IPS DF 6.9 (cell line): ENCODE data around the gene ANTXR1.
"Not testable (repeated sequence)": the region's sequence is repeated elsewhere in the genome, so short reads cannot be mapped to it uniquely, and the experiment has no call there.

Source experiments
- DNase-seq: peaks from one replicate; pipeline ENCODE4 v3.0.0-alpha.2; 2013; ENCODE audit warnings: low read depth, low spot score
- H3K27ac ChIP-seq: one replicate; pipeline ENCODE4 v1.5.1; 2013; ENCODE audit warnings: low read length, control low read depth
- H3K27me3 ChIP-seq: 2 replicates; pipeline ENCODE4 v1.6.1; 2013; ENCODE audit warnings: mild to moderate bottlenecking, low read length; ENCODE audit not compliant: control insufficient read depth, insufficient read depth
- H3K36me3 ChIP-seq: 2 replicates; pipeline ENCODE4 v1.6.1; 2013; ENCODE audit warnings: low read length; ENCODE audit not compliant: control insufficient read depth, insufficient read depth
- H3K4me1 ChIP-seq: 2 replicates; pipeline ENCODE4 v1.6.1; 2013; ENCODE audit warnings: low read length; ENCODE audit not compliant: control insufficient read depth, insufficient read depth
- H3K4me3 ChIP-seq: 2 replicates; pipeline ENCODE4 v1.5.1; 2013; ENCODE audit warnings: mild to moderate bottlenecking, low read length
- H3K9me3 ChIP-seq: 2 replicates; pipeline ENCODE4 v1.6.1; 2013; ENCODE audit warnings: low read length, inconsistent platforms; ENCODE audit not compliant: control insufficient read depth, insufficient read depth
- WGBS: extraction: QIAGEN DNeasy Blood & Tissue Kit; methylation state at CpG from one replicate; pipeline ENCODE4 v1.1.7; 2013; ENCODE audit warnings: mixed read lengths, missing lambda C conversion rate; ENCODE audit not compliant: insufficient read length, insufficient coverage; 5-methylcytosine and 5-hydroxymethylcytosine counted together

The ANTXR1 gene

GRCh38 chr2:69169655-69170389 is 156.8 kb downstream of the ANTXR1 start:
- H3K4me1 ChIP-seq = no peaks in the 10 kb centered on the region

GRCh38 chr2:69170661-69171060 is 157.7 kb downstream of the ANTXR1 start:
- H3K27ac ChIP-seq = no peak overlapping the region
- no peaks in the 10 kb centered on the region for H3K9me3 ChIP-seq
- no peaks in the 10 kb centered on the region for H3K4me1 ChIP-seq
- no CpG with 5 or more reads among the region's 3 CpGs for WGBS
- DNase-seq = no peak
- no peaks in the 10 kb centered on the region for H3K27me3 ChIP-seq
- no peak overlapping the region for H3K4me3 ChIP-seq
- H3K36me3 ChIP-seq = no peaks in the 10 kb centered on the region

More at GRCh38 chr2:69169655-69170389, 156.8 kb downstream of the ANTXR1 start:
- Histone ChIP-seq H3K27ac (no peak overlapping the region), H3K27me3 (no peaks in the 10 kb centered on the region), H3K9me3 (no peaks in the 10 kb centered on the region), H3K36me3 (no peaks in the 10 kb centered on the region), H3K4me3 (no peak overlapping the region)
- 100% methylated on average over 2 of the region's 11 CpGs for WGBS
- DNase-seq = no peak

GRCh38 chr2:69171116-69171896 is 158.3 kb downstream of the ANTXR1 start:
- Histone ChIP-seq H3K27ac (no peak overlapping the region), H3K4me1 (no peaks in the 10 kb centered on the region), H3K27me3 (no peaks in the 10 kb centered on the region), H3K4me3 (no peak overlapping the region), H3K36me3 (no peaks in the 10 kb centered on the region), H3K9me3 (no peaks in the 10 kb centered on the region)
- no peak for DNase-seq
- WGBS = no CpG with 5 or more reads among the region's 5 CpGs

- no peaks in the 10 kb centered on the region for H3K9me3 ChIP-seq
- no peaks in the 10 kb centered on the region for H3K36me3 ChIP-seq
- no peak for DNase-seq
- no CpG with 5 or more reads among the region's 7 CpGs for WGBS
- no peaks in the 10 kb centered on the region for H3K27me3 ChIP-seq
- H3K4me1 ChIP-seq = peaks cover 2% of the 10 kb centered on the region; the same call in 1 of the 2 replicates
- H3K4me3 ChIP-seq = no peak overlapping the region
- no peak overlapping the region for H3K27ac ChIP-seq
Measured at GRCh38 chr2:69171897-69172525, 159.0 kb downstream of the ANTXR1 start.

GRCh38 chr2:69173706-69174105 is 160.7 kb downstream of the ANTXR1 start:
- no peak for DNase-seq
- Histone ChIP-seq H3K4me3 (no peak overlapping the region), H3K9me3 (no peaks in the 10 kb centered on the region), H3K36me3 (no peaks in the 10 kb centered on the region), H3K27me3 (no peaks in the 10 kb centered on the region), H3K4me1 (peaks cover 8% of the 10 kb centered on the region; the same call in 1 of the 2 replicates), H3K27ac (no peak overlapping the region)
- no CpG with 5 or more reads among the region's 1 CpG for WGBS

- not testable (repeated sequence) for H3K4me1 ChIP-seq, DNase-seq, H3K27ac ChIP-seq, H3K27me3 ChIP-seq, H3K36me3 ChIP-seq, H3K4me3 ChIP-seq, H3K9me3 ChIP-seq
- WGBS = no CpG with 5 or more reads among the region's 5 CpGs
Measured at GRCh38 chr2:69174211-69174610, 161.2 kb downstream of the ANTXR1 start.

GRCh38 chr2:69175790-69176715 is 163.1 kb downstream of the ANTXR1 start:
- Histone ChIP-seq H3K9me3 (no peaks in the 10 kb centered on the region), H3K27me3 (no peaks in the 10 kb centered on the region), H3K27ac (no peak overlapping the region), H3K4me1 (peaks cover 8% of the 10 kb centered on the region; the same call in 1 of the 2 replicates), H3K36me3 (no peaks in the 10 kb centered on the region), H3K4me3 (no peak overlapping the region)
- 100% methylated on average over 2 of the region's 7 CpGs for WGBS
- no peak for DNase-seq

GRCh38 chr2:69177063-69177771 is 164.2 kb downstream of the ANTXR1 start:
- peaks cover 8% of the 10 kb centered on the region; the same call in 1 of the 2 replicates for H3K4me1 ChIP-seq
- no peaks in the 10 kb centered on the region for H3K36me3 ChIP-seq
- H3K9me3 ChIP-seq = no peaks in the 10 kb centered on the region
- no peak overlapping the region for H3K4me3 ChIP-seq
- H3K27ac ChIP-seq = no peak overlapping the region
- no peaks in the 10 kb centered on the region for H3K27me3 ChIP-seq
- no CpG with 5 or more reads among the region's 16 CpGs for WGBS
- DNase-seq = no peak

- Histone ChIP-seq H3K27me3 (no peaks in the 10 kb centered on the region), H3K4me1 (peaks cover 8% of the 10 kb centered on the region; the same call in 1 of the 2 replicates), H3K27ac (no peak overlapping the region), H3K36me3 (no peaks in the 10 kb centered on the region), H3K9me3 (no peaks in the 10 kb centered on the region), H3K4me3 (no peak overlapping the region)
- WGBS = no CpG with 5 or more reads among the region's 20 CpGs
- peak; percentile 88 for DNase-seq
Measured at GRCh38 chr2:69177785-69178636, 165.0 kb downstream of the ANTXR1 start.
